ENCODE results near the gene DNAJB2.

DNAJB2 gene

GRCh38 chr2:219279151-219279915 is at the start of gene DNAJB2:
TSS of gene DNAJB2 (plus strand) at chr2:219279366. CDS start at chr2:219279834, 468 bp downstream.
- peak; percentile 98 for DNase-seq (ENCODE audit: low spot score)

- peak; percentile 36 for DNase-seq (ENCODE audit: low spot score)
Measured at GRCh38 chr2:219230059-219230540, 49.1 kb upstream of the DNAJB2 start.

- DNase-seq (ENCODE audit: low spot score), result no peak
Measured at GRCh38 chr2:219234331-219234730, 44.8 kb upstream of the DNAJB2 start.

GRCh38 chr2:219243291-219243761 is 35.8 kb upstream of the DNAJB2 start:
- no peak for DNase-seq (ENCODE audit: low spot score)

GRCh38 chr2:219244789-219245147 is 34.4 kb upstream of the DNAJB2 start:
- no peak for DNase-seq (ENCODE audit: low spot score)

GRCh38 chr2:219245148-219245898 is 33.8 kb upstream of the DNAJB2 start, which contains the start of the genes GLB1L and STK16:
TSS of gene GLB1L (minus strand) at chr2:219245444. CDS start at chr2:219243573, 1,871 bp downstream.
TSS of gene STK16 (plus strand) at chr2:219245479. CDS start at chr2:219246000, 521 bp downstream.
- peak; percentile 85 for DNase-seq (ENCODE audit: low spot score)

GRCh38 chr2:219245899-219246230 is 33.3 kb upstream of the DNAJB2 start:
- DNase-seq (ENCODE audit: low spot score), result no peak

- no peak for DNase-seq (ENCODE audit: low spot score)
Measured at GRCh38 chr2:219246559-219246958, 32.6 kb upstream of the DNAJB2 start.

- DNase-seq (ENCODE audit: low spot score), result peak; percentile 84
Measured at GRCh38 chr2:219247678-219248642, 31.2 kb upstream of the DNAJB2 start.

- DNase-seq (ENCODE audit: low spot score), result no peak
Measured at GRCh38 chr2:219248845-219249202, 30.3 kb upstream of the DNAJB2 start.

GRCh38 chr2:219249203-219249980 is 29.8 kb upstream of the DNAJB2 start:
- DNase-seq (ENCODE audit: low spot score), result peak; percentile 75

GRCh38 chr2:219250049-219250781 is 29.0 kb upstream of the DNAJB2 start:
- DNase-seq (ENCODE audit: low spot score), result peak; percentile 9

- DNase-seq (ENCODE audit: low spot score), result no peak
Measured at GRCh38 chr2:219251656-219252055, 27.5 kb upstream of the DNAJB2 start.

- DNase-seq (ENCODE audit: low spot score), result peak; percentile 32
Measured at GRCh38 chr2:219252084-219252483, 27.1 kb upstream of the DNAJB2 start.

- no peak for DNase-seq (ENCODE audit: low spot score)
Measured at GRCh38 chr2:219252570-219252899, 26.6 kb upstream of the DNAJB2 start.

GRCh38 chr2:219252900-219253752 is 26.0 kb upstream of the DNAJB2 start, which contains the start of gene TUBA4B:
TSS of gene TUBA4B (plus strand) at chr2:219253243. CDS start at chr2:219253408, 165 bp downstream.
- peak; percentile 43 for DNase-seq (ENCODE audit: low spot score)

GRCh38 chr2:219253753-219254589 is 25.2 kb upstream of the DNAJB2 start, which contains the start of gene TUBA4A:
TSS of gene TUBA4A (minus strand) at chr2:219253918. CDS start at chr2:219253858, 60 bp downstream.
- DNase-seq (ENCODE audit: low spot score), result peak; percentile 92

GRCh38 chr2:219254590-219255201 is 24.5 kb upstream of the DNAJB2 start:
- peak; percentile 43 for DNase-seq (ENCODE audit: low spot score)

All from CD4-positive, alpha-beta T cell treated with Interleukin-6 at 100 ng/mL for 8 hours (primary cell).